ENCODE data around the gene HELZ.
"Not testable (repeated sequence)": the region's sequence is repeated elsewhere in the genome, so short reads cannot be mapped to it uniquely, and the experiment has no call there.

HELZ gene

DNA sequence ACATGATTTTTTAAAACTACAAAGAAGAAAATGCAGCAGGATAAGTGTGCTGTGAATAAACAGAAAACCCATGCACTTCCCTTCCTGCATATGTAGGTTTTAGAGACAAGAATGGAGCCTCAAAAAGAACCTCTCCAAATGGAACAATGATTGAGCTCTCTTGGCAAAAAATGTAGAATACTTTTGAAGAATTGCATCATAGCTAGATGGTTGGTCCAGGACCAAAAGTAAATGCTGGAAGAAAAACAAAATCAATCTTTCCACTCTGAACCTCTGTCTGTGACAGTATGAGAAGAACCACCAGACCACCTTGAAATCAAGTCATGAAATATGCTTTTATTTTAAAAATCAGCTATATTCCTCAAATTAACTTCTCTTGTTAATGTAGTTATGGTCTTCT, 17.5 kb downstream of the HELZ start:
- DNase-seq = no peak

DNA sequence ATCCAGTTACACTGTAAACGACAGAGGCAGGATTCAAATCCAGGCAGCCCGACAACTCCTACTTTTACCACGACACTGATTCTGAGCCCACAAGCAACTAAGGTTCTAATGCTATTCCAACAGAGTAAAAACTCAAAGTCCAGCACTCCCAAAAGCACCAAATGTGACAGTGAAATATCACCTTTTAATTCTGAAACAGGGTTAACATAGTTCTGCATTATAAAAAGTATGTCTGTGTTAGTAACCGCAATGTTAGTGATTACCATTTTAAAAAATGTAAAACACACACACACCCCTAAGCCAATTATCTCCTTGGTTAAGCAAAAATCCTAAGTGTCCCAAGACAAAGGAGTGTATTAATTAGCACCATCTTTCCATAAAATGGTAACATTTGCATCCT, 19.7 kb downstream of the HELZ start:
- DNase-seq = no peak

DNA sequence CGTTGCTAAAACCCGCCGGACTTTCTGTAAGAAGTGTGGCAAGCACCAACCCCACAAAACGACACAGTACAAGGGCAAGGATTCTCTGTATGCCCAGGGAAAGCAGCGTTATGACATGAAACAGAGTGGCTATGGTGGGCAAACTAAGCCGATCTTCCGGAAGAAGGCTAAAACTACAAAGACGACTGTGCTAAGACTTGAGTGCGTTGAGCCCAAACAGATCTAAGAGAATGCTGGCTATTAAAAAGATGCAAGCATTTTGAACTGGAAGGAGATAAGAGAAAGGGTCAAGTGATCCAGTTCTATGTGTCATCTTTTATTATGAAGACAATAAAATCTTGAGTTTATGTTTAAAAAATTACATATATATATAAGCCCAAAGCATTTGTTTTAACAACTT, 20.3 kb downstream of the HELZ start:
- no peak for DNase-seq

DNA sequence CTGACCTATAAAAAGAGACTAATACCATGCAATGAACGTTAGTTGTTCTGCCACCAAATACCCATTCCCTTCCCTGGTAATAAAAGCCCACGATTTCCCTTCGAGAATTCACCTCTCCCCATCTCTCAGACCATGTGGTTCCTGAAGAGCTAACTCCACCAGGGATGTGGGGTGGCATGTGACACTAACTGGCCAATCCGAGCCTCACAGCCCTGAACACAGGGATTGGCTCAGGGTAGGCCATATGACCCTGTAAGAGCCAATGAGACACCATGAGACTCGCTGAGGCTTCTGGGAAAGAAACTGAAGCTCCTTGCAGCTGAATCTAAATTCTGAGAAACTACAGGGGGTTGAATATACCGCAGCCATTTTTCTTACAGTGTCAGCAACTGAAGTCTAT, 21.1 kb downstream of the HELZ start:
- no peak for DNase-seq

DNA sequence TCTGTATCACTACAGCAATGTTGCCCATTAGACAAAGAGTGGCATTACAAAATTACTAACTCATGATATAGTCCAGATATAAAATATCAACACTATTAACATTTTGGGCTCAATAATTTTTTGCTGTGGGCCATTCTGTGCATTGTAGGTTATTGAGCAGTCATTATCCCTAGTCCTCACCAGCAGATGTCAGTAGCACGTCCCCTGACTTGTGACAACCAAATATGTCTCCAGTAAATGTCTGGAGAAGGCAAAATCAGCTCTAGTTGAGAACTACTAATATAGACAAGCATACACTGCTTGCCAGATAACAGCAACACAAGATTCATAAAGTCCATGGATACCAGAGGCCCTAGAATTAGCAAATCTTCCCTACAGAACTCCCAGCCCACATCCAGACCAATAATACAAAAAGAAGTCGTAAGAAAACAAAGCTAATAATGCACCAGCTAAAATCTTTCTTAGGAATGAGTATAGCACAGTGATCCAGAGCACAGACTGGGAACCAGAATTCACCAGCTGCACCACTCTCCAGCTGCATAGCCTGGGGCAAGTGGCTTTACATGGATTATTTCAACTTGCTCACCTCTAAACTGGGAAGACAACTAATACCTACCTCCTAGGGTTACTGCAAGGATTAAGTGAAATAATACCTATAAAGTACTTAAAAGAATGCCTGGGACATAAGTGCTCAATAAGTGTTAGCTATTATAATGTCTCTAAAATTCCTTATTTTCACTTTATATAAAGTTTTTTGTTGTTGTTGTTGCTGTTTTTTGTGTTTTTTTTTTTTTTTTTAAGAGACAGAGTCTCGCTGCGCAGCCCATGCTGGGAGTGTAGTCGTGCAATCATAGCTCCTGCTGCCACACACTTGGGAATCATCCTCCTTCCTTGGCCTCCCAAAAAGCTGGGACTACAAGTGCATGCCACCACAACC, 23.7 kb downstream of the HELZ start:
- DNase-seq = no peak

DNA sequence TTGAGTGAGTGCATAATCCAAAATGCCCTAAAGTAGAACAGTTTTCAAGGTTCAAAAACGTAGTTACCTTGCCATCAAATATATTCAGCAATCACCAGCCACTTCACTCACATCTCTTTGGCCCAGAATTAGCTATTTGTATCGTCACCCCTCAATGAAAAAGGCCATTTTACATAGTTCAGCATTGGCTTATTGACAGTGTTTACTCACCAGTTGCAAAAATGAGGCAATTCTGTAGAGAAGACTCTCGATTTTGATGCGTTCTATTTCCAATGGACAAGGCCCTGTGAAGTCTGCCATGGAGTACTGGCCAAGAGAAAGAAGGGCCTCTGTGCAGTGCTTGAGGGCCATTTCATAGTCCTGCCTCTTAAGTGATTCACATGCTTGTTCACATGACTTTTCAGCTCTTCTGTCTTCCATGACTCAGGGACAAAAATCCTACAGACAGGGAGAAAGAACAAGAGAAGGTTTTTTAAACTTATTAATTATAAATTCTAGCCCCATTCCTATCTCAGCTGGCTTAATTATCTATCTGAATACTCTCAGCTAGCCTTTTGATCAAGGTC, 26.5 kb downstream of the HELZ start:
- DNase-seq = no peak

DNA sequence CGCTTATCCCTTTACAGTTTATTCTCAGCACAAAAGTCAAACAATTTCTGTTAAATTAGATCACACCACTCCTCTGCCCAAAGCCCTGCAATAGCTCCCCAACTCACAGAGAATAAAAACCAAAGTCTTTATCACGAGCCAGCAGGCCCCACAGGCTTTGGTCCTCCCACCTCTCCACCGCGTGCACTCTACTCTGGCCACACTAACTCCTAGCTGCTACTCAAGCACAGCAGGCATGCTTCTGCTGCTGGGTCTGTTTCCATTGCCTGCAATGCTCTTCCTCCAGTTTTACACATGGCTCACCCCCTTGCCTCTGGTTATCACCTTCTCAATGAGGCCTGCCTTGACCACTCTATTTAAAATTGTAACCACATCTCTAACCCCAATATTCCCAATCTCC, 27.6 kb downstream of the HELZ start:
- DNase-seq = no peak

DNA sequence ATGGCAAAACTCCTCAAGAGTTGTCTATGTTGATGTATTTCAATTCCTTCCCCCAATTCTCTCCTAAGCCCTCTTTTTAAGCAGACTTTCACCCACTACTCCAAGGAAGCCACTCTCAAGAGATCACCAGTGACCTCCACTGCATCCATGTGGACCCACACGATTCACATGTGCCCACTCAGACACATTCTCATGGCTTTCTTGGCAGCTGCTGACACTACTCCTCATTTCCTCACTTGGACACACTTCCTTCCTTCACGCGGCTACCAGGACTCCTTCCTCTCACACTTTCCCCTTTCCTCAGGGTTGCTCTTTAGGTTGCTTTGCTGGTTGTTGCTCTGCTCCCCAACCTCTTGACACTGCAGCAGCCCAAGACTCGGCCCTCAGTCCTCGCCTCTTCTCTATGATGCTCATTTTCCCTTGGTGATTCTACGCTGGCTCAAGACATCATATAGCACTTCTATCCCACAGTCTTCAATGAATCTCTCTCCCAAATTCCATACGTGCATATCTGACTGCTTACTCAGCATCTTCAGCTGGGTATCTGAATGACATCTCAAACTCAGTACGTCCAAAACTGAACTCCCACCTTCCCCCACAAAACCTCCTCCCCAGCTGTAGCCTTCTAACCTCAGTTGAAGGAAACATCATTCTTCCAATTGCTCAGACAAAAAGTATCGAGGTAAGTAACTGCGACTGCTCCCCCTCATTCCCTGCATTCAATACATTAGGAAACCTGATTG, 28.2 kb downstream of the HELZ start:
- no peak for DNase-seq

DNA sequence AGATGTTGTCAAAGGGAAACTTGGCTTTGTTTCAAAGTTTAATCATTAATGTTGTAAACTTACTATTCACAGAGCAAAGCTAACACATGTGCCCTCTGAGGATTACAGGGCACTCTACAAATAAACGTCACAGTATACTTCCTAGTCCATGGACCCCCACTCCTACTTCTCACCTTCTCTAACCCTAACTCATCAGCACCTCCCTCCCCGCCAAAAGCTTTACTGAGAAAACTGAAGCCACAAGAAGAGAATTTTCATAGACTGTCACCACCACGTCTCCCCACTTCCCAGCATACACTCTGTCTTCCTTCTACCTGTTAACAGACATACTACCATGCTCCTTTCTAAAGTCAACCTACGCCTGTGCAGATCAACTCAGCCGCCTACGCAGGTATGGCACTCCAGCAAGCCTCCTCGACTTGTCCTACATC, 29.0 kb downstream of the HELZ start:
- no peak for DNase-seq

DNA sequence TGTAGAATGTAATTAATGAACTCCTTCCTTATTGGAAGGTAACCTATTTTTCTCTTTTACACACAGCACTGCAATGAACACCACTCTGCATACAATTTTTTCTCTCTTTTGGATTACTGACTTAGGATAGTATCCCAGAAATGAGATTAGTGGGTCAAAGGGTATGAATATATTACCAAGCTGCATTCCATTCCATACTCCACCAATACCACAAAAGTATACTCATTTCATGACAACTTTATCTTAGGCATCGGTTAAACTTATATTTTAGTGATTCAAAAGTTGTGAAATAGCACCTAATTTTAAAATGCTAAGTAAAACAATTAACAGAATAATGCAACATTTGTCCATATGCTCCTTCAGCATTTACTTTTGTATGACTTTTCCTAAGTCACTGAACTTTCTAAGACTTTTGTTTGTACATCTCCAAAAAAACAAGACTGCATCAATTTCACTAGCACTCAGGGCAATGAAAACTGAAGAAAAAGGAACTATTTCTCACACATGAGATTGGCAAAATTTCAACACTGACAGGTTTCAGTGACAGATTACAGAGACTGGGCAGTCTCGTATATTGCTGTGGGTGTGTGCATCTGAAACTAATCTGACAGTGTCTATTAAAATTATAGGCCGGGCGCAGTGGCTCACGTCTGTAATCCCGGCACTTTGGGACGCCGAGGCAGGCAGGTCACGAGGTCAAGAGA, 32.1 kb downstream of the HELZ start:
- no peak for DNase-seq

DNA sequence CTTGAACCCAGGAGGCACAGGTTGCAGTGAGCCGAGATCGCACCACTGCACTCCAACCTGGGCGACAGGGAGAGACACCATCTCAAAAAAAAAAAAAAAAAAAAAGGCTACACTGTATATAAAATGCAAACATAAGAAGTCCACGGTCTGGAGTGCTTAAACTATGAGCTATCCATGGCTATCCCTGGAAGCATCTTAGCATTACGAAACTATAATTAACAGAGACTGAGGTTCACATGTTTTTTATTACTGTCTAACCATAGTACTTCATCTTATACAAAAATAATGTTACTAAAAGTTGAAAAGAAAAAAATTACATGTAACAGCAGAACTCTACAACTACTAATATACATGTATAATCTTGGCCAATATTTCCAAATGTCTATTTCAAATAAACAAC, 32.8 kb downstream of the HELZ start:
- no peak for DNase-seq

DNA sequence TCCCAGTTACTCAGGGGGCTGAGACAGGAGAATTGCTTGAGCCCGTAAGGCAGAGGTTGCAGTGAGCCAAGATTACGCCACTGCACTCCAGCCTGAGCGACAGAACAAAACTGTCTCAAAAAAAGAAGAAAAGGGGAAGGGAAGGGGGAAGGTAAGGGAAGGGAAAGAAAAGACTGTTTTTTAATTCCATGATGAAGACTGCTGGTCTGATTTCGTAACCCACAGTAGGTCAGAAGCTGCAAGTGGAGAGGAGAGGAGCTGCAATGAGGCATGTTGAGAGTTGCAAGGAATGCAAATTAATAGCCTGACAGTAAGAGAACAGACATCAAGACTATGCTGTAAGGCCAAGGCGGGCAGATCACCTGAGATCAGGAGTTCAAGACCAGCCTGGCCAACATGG, 33.3 kb downstream of the HELZ start:
- DNase-seq = no peak

DNA sequence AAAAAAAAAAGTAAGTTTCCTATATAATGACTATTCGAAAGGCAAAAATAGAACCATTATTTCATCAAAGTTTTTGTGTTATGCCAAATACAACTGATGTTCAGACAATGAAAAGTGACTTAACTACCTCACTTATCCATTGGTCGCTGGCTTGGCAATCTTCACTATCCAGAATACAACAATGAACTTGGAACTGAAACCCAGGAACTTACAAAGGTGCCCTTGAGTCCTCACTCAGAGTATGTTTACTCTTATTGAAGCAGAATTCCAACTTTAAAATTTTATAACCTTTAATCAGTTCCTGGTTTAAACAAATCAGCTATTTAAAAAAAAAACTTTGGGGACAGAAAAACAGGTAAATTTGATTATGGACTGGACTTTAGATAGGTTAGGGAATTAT, 34.1 kb downstream of the HELZ start:
- DNase-seq = no peak

DNA sequence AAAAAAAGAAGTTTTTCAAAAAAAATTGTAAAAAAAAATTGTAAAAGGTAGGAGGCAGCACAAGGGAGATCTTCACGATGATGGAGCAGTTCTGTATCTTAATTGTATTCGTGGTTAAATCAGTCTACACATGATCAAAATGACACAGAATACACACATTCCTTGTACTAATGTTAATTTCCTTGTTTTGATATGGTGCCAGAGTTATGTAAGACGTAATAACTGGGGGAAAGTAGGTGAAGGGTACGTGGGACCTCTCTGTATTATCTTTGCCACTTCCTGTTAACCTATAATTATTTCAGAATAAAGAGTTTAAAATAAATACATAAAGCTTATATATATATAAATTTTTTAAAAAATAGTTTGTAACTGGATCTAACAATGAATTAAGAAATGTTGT, 36.8 kb downstream of the HELZ start:
- DNase-seq = no peak

DNA sequence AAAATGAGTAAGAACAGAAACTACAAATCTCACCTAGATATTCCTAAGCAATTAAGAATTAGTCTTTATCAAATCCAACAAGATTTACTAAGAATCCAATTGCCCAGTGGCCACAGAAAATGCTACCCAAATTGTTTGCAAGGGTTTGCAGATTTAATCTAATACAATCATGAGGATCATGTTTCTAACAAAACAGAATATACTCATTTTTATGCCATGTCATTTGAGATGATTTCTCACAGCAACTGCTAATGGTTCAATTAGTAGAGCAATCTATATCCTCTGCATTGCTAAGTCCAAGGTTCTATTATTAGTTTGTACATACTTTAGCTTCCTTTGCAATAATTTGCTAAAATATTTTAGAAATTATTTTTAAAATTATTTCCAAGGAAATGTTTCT, 41.2 kb downstream of the HELZ start:
- no peak for DNase-seq

DNA sequence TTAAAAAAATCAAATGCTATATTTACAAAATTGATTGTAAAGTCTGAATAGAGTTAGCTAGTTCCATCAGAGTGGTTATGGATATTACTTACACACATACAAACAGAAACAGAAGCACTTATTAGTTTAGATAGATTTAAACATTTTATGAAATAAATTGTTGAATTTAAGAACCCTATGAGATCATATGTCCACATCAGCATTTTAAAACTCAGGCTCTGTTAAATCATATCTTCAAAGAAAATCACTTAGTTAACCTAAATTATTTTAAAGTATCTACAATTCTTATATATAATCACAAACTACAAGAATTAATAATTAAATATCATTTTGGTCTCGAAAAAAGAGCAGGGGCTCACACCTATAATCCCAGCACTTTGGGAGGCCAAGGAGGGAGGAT, 42.5 kb downstream of the HELZ start:
- no peak for DNase-seq

DNA sequence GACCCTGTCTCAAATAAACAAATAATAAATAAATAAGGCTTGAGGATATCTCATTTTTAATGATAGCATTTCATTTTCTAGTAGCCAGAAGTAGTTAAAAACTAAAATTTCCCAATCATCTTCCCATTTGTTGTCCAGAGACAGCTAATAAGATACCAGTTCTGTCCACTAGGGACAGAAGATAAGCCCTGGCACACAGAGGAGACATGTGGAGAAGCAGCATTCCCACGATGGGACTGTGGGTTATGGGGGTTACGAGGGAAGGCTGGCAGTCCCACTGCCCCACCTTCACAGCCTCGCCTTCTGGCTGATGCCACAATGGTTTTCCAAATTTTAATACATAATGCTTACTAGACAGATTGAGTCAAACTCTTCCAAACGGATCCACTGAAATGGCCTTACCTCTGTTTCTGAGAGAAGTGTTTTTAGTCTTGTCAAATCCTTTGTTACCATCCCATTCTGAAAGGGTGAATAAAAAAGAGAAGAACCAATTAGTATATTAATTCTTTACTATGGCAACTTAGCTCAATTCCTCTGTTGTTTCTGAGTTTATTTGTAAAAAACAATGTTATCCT, 44.2 kb downstream of the HELZ start:
- no peak for DNase-seq

DNA sequence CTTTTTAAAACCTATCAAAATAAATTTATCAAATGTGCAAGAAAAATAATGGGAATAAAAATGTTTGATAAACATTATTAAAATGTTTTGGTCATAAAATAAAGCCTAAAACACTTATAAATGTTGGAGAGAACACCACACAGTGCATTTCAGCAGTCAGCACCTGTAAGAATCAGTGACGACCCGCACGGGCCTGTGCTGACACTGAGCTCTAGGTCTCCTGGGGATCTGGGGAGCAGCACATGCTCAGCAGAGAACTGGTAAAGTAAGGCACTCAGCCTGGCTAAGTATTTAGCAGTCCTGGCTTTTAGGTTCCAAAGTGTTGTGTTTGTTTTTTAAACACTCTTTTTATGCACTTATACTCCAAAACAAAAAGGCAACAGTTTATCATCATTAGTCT, 46.9 kb downstream of the HELZ start:
- DNase-seq = no peak

DNA sequence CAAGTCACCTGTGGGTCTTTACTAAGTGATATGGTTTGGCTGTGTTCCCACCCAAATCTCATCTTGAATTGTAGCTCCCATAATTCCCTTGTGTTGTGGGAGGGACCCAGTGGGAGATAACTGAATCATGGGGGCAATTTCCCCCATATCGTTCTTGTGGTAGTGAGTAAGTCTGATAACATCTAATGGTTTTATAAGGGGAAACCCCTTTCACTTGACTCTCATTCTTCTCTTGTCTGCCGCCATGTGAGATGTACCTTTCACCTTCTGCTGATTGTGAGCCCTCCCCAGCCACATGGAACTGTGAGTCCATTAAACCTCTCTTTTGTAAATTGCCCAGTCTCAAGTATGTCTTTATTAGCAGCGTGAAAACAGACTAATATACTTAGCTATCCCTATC, 48.0 kb downstream of the HELZ start:
- not testable (repeated sequence) for DNase-seq

DNA sequence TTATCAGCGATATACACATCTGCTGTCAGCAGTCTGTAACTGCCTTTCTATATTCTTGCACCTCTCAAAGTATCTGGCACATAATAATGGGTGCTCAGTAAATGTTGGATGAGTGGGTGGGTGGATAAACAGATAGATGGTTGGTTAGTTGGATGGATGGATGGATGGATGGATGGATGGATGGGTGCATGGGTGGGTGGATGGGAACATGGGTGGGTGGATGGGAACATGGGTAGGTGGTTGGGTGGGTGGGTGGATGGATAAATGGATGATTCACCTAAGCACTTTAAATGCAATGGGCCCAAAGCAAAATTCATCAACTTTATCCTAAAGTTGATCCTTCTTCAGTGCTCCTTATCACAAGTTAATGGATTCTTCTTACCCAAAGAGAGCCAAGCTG, 48.6 kb downstream of the HELZ start:
- no peak for DNase-seq

DNA sequence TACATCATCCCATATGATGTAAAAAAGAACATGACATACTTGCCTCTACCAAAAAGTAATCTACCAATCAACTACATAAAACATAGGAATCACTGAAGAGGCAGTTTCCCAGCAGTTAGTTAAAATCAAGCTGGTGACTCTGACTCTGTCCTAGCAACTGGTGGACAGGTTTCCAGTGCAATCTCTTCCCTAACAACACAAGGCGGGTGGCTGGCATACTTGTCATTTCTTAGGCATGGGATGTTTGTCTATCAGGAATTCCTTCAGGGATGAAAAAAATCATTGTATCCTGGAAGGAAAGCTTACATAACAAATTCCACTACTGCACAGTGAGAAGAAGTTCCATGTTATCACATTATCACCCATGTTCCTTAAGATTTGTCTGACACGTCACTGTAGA, 50.9 kb downstream of the HELZ start:
- no peak for DNase-seq

DNA sequence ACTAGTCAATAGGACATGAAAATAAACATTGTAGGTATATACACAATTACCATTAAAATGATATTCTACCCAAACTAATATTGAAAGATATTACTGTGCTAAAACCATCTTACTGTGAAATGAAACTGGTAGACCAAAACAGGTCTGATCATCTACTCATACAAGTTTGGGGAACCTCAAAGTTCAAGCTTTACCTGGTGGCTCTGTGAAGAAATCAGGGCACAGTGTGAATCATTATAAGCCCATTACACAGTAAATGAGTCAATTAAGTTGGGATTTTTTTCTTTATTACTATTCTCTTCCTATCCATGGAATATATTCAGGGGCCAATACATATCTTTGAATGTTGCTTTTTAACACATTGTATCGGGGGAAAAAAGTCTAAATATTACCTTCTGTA, 57.1 kb downstream of the HELZ start:
- no peak for DNase-seq

DNA sequence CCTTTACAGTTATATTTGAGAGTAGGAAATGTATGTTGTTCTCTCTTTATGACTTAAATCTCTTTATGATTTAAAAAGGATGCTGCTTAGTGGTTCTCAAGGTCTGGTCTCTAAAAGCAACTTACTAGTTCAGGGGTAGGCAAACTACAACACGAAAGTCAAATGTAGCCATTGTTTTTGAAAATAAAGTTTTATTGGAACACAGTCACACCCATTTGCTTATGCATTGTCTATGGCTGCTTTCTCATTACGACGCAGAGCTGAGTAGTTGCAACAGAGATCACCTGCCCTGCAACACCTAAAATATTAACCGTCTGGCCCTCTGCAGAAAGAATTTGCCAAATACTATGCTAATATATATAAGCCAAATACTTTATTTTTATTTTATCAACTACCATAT, 58.2 kb downstream of the HELZ start:
- no peak for DNase-seq

Measured in KG1 (cell line).